COLO668 (cell line): ENCODE measurements around the gene IMPA2.

ENCODE experiments used
- DNase-seq: peaks from one replicate; lab custom pipeline; 2025; ENCODE audit not compliant: unreplicated experiment; lab: John Stamatoyannopoulos, UW

IMPA2 gene

DNA sequence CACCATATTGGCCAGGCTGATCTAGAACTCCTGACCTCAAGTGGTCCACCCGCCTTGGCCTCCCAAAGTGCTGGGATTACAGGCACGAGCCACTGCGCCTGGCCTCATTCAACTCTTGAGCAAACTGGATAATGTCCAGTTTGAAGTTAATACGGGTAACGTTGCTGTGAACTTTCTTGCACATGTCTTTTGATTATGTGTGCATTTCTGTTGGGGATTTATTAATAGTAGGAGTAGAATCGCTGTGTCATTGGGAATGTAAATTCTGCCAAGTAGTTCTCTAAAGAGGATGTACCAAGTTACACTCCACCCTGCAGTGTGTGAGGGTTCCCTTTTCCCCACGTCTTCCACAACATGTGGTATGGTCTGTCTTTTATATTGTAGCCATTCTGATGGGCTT, 6.2 kb downstream of the IMPA2 start:
- DNase-seq: no peak

DNA sequence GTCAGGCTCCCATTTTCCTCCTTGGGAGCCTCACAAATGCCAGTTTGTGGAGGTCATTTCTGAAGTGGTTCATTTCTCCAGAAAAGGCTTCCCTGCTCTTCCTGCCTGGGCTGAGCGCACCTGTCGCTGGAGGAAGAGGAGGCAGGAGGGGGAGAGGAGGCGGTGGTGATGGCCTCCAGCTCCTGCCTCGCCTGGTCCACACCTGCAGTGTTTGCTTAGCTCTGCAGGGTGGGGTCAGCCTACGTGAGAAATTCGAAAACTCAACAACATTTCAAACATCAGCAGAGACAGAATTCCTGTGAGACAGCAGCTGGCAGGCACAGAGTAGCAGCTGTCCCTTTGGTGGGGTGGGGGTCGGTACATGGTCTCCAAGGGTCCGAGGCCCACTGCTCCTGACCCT, 7.9 kb downstream of the IMPA2 start:
- DNase-seq: peak; percentile 46

DNA sequence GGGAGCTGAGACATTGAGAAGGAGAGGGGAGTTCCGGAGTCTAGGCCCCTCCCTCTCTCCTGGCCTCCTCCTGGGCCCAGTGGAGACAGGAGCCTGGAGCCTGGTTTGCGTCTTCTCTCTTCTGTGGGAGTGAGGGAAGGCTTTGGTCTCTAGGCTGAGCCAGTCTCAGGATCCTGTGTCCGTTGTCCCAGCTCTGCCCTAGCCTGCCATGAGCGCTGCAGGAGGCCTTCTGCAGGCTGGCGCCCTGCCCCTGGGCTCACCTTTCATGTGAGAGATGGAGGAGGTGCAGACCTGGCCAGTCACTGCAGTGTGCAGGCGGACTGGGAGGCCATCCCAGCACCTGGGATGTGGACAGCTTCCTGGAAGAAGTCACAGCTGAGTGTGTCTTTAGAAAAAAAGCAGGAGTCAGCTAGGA, 8.7 kb downstream of the IMPA2 start:
- DNase-seq: peak; percentile 56

DNA sequence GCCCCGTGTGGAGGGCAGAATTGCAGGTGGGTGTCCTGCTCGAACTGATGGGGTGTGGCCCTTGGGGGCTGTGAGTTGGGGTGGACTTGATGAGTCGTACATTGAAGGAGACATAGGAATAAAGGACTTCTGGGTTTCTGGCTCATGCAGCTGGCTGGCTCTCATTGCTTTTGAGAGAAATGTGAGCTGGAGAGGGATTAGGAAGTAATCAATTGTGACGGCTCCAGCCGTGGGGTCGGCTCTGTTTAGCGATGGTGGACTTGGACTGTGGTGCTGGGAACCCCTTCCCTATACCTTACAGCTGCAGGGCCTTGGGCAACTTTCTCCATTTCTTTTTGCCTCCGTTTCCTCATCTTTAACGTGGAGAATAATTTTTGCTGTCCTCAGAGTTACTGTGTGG, 9.2 kb downstream of the IMPA2 start:
- DNase-seq: no peak

DNA sequence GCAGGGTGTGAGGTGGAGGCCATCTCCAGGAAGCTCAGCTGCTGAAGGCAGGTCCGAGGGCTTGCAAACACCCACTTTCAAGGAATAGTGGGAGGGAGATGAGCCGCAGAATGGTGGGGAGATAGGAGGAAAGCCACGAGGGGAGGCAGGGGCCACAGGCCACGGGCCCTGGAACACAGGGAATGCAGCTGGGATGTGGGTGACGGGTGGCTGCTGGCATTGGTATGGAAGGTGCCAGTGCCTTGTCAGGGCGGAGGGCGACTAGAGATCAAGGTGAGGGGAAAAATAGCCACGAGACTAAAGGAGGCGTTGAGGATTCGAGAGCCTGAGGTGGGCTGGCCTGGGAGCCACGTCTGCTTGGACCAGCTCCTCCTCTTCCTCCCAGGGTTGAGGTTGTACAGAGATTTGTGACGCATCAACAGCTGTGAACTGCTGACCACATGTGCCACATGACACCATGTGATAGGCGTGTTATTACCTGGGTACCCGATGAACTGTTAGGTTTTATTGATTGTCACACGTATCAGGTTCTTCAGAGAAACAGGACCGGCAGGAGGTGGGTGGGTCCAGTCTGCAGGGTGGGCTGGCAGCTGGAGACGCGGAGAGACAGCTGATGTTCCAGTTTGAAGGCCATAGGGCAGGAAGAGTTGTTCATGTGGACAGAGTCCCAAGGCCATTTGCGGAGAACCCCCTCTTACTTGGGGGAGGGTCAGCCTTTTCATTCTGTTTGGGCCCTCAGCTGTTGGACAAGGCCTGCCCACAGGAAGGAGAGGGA, 9.9 kb downstream of the IMPA2 start:
- no peak for DNase-seq

DNA sequence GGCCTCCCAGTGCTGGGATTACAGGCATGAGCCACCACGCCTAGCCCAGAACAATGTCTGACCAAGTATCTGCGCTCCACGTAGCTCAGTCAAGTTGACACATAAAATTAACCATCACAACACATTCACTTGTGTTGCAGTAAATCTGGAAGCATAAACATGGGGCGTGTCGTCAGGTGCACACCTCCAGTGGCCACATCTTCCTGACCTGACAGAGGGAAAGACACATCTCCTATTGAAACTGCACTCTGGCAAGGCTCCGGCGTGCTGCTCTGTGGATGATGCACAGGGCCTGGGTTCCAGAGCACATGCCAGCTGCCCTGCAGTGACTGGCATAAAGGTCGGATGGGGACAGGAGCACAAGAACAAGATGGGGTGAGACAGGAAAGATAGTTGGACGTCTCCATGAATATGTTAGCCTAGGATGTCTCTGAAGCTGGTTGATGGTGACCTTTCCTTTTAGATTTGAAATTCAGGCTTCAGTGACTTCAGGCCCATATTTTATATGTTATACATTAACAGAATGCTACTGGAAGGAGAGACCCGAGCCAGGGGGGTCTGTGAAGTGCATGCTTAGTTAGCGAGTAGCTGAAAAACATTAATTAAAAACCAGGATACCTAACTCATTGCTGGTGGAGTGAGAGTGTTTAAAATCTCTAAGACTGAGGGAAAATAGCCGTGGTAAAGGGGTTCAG, 10.9 kb downstream of the IMPA2 start:
- no peak for DNase-seq

DNA sequence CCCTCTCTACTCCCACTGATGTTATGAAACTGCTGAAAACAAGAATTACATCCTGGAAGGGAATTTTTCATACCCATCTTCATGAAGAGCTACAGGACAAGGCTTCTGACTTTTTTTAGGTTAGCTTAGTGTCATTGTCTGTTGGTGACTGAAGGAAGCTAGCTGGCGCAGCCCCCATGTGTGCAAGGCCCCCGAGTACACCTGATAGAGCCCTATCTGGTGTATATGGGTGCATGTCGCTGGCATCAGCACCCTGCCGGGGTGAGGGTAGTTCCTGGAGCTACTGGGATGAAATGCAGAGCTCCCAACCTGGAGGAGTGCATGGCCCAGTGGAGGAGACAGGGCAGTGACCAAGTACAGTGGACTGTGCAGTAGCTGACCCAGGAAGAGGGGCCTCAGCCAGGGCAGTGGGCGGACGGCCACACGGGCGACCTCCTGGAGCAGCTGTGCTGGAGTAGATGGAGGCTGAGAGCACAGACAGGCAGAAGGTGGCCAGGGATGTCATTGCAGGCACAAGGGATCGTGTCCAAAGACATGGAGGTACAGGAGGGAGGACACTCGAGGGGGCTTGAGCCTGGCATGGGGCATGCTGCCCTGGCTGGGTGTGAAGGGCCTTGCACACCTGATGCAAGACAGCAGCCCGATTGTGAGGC, 12.1 kb downstream of the IMPA2 start:
- no peak for DNase-seq

DNA sequence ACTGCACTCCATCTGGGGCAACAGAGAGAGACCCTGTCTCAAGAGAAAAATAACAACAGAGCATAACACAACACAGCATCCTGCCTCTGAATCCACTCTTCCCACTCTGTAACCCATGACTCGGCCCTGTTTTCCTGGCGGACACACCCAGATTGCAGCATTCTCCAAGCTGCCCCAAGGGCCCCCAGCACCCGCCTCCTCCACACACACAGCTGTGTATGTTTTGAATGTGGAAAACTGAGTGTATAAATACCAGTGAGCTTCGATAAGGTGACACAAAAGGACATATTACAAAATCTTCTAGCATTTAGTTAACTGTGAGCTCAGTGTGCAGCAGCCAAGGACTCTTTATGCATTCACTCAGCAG, 13.0 kb downstream of the IMPA2 start:
- DNase-seq: peak; percentile 29

DNA sequence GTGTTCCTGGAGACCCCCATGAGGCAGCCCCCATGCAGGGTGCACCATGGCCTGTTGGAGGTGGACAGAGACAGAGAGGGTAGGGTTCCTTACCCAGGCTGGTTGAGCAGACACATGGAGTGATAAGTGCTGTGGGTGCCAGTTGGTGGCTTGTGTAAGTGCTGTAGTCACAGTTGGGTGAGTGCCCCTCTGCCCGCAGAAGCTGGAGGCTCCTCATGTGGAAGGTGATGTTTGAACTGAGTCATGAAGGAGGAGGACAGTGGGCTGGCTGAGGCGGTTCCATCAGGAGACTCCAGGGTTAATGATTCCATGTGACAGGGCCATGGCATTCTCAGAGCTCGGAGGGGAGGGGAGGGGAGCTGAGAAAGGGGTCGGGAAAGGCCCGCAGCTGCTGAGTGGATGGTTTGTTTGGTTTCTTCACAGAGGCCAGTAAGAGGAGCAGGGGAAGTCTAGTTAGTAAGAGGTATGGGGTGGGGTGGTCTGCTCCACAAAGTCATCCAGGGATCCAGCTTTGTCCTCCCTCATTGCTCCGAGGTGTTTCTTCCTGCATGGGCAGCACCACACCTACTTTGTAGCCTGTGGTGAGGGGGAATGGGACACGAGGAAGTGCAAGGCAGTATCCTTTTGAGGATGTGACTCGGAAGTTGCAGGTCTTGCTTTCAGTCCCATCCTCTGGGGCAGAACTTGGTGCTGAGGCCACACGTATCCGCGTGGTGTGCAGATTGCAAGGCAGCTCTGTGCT, 13.6 kb downstream of the IMPA2 start:
- peak; percentile 47 for DNase-seq

DNA sequence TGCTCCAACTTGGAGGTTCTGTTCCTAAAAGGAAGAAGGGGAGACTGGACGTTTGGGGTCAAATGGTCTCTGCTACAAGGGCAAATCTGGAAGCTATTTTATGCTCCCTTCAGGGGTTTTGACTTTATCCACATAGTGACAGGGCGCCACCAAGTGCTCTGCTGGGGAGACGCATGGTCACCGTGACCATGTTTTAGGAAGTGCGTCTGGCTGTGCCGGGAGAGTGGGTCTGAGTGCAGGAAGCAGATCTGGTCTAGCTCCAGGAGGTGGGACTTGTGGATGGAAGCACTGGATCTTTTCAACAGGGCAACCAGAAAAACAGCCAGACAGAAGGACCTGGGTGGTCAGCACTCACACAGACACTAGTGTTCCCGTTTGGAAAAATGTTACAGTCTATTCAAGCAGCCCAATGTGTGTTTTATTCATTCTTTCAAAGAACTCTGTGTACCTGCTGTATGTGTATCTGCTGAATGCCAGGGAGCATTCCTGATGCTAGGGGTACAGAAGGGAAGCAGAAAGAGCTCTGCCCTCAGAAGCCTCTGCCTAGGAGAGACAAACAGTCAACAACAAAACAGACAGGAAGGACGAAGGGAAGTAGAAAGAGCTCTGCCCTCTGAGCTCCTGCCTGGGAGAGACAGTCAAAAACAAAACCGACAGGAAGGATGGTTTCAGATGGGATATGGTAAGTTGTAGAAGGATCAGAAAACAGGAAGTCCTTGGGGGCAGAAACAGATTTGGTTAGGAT, 14.3 kb downstream of the IMPA2 start:
- peak; percentile 67 for DNase-seq

DNA sequence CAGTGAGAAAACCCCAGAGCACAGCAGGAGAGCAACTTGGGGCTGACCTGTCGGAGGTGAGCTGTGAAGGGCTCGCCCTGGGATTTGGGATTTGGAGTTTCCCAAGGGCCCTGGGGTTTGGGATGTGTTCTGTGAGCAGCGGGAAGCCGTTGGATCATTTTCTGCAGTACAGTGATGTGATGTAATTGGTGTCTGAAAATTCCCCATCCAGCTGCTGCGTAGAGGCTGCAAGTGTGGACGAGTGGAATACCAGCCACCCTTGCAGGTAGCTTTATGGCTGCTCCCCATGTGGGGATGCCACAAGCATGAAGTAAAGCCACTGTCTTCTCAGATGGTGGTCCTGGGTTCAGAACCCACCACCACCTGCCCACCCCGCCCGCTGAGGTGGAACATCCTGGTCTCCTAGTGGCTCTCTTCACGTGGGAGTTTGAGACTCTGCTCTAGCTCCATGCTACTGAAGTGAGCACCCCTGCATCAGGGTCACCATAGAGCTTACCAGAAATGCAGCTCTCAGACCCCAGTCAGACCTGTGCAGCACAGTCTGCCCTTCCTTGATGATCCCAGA, 15.0 kb downstream of the IMPA2 start:
- no peak for DNase-seq

DNA sequence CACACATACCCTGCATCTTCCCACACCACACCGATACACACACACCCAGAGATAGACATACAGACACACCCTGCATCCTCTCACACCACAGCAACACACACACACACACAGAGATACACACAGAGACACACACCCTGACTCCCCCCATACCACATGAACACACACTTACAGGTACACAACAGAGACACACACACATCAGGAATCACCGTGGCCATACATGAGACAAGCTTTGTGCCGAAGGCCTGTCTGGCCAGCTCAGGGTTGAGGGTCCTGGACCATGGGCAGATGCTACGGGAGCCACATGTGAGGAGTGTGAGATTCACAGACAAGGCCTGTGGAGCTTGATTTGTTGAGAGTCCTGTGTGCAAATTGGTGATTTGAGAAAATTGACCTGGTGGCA, 15.6 kb downstream of the IMPA2 start:
- no peak for DNase-seq

DNA sequence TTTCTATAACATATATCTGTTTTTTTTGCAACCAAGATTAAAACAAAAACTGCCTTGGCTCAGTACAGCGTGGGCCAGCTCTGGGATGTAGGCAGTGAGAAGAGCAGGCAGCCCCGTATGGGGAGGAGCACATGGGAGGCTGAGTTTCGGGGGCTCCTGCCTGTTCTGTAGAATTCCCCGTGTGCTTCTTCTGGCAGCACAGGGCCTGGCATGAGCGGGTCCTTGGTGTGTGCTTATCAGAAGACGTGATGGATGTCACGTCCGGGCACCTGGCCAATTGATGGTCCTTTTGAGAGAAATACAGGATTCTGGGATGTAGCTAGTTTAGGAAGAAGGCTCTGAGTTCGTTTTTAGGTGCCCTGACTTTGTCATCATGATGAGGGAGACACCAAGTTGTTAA, 16.2 kb downstream of the IMPA2 start:
- DNase-seq: no peak

DNA sequence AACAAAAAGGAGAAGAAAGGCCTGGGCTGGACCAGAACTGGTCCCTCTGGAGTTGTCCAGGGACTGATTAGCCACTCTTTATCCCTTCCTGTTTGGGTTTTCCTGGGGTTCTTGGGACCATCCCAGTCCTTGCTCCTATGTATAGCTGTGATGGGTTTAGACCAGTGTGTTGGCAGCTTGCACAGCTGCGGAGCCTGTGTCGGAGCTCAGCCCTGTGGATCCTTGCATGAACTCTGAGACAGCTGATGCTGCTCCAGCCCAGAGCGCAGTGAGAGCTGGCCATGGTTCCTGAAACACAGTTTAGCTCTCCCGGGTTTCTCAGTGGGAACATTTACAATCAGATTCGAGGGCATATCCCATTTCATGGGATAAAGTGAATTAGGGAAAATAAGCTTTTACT, 16.9 kb downstream of the IMPA2 start:
- DNase-seq: no peak

DNA sequence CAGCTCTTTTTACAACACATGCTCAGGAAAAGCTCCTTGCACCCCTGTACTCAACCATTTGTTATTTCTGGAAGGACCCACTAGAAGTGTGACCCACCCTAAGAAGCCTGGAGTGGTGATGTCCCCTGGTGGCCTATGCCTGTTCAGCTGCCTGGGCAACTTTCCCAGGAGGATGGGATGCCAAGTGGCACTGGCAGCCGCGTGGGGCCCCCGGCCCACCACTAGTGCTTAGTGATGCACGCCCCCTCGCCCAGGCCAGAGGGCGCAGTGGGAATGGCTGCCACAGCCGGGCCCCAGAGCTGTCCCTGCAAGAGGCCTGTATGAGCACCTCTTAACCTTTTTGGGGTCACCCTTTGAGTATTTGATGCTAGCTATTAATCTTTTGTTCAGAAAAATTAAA, 18.1 kb downstream of the IMPA2 start:
- no peak for DNase-seq

DNA sequence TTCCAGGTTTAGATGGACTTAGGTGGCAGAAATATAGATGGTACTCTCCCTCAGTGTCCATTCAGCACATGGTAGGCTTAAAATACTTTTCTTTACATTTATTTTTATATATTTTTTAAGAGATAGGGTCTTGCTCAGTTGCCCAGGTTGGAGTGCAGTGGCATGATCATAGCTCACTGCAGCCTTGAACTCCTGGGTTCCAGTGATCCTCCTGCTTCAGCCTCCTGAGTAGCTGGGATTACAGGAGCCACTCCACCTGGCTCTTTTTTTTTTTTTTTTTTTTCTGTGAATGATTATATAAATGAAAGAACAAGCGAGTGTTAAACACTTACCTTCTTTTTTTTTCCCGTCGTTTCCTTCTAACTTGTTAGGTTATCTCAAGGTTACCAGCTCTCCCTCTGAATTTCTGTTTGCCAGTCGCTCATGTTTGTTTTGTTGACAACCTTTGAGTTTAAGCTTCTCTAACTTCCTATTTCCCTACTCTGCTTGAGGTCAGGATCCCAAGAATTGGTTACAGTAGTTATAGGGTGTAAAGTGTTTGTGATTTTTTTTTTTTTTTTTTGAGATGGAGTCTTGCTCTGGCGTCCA, 18.9 kb downstream of the IMPA2 start:
- no peak for DNase-seq

DNA sequence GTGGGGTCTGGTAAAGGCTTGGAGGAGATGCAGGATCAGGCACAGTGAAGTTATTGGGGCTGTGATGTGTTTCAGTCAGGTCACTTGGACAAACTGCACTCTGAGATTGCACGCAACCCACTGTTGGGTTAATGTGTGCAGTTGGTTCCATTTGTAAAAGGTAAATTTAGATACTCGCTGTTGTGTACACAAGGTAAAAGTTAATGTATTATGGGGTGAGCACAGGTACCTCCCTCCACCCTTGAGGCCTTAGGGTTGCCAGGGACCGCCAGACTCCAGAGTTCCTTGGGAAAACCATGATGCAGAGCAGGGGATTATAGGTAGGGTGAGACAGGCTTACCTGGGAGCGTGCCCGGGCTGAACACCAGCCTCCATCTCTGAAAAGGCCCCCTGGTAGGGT, 20.1 kb downstream of the IMPA2 start:
- DNase-seq: no peak

DNA sequence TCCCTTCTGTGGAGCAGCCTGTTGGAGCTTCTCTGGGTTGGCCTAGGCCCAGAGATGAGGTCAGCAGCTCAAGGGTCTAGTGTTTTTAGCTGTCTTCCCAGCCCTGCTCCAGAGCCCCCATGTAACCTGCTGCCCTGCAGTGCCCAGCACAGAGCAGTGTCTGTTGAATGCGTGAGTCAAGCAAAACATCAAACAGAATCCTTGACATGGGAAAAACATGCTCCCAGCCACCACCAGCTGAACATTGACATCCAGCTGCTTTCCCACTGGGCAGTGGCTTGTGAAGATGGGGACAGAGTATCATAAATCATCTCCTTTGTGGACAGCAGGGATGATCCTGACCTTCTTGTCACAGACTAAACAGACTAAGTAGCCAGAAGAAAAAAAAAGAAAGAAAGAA, 22.6 kb downstream of the IMPA2 start:
- DNase-seq: no peak

DNA sequence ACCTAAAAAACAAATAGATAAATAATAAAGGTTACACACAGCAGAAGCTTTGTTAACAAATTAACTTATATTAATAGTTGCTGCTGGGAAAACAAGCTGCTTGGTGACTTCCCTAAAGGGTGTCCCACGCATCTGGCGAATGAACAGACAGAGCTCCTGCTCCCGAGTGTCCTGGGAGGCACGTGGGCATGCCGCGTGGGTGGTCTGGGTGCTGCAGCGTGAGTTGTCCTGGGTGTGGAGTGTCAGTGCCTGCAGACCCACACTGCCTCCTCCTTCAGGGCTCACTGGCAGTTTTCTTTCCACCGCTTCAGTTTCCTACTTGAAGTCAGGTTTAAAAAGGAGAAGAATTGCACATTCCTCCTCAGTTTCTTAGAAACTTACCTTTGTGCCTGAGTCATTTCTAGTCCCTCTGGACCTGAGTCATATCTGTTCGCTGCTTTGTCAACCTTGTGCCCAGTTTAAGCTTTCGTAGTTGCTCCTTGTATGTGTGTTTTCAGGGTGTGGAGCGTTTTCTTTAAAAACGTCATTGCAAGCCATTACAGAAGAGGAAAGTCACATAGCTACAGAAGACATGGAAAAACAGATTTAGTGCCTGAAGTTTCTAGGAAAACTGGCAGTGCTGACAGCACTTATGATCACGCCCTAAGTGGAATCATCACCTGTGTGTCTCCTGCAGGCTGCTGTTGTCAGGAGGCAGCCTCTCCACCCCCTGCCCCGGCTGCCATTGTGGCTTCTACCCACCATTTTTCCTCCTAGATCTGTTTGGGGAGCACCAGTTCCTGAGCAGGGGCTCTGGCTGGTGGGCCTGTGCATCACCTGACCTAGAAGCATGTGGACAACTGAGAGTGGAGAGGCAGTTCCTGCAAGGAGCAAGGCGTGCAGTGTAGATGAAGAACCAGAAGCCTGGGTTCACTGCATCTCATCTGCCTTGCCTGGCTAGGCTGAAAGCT, 24.5 kb downstream of the IMPA2 start:
- no peak for DNase-seq
